H1 (cell line): Measurements from ENCODE around the gene FADD. TPM values are rescaled to one million over a fixed set of nuclear protein-coding genes. Genes with fewer than 3 reads are reported as not detected.

ENCODE experiments used
- CTCF ChIA-PET: fragments of 300-600 bp; sonication (Branson Sonifier 250); formaldehyde crosslinking; loops from one replicate; lab custom pipeline; 2021; ENCODE audit not compliant: partially characterized antibody; lab: Charles Lee
- POLR2A ChIA-PET: fragments of 300-600 bp; sonication (Branson Sonifier 250); formaldehyde crosslinking; loops from one replicate; lab custom pipeline; 2021; ENCODE audit warnings: inconsistent platforms; ENCODE audit not compliant: partially characterized antibody; lab: Charles Lee
- DNase-seq, 2 experiments: peaks; one replicate each; pipeline versions ENCODE4 v3.0.0 to v3.0.0-alpha.2; 2010 to 2022; ENCODE audit warnings: low spot score in 2 of 2, low read depth in 1 of 2, mixed read lengths in 1 of 2
- FAIRE-seq: peaks from 2 replicates; lab custom pipeline; 2011; peaks lifted over from hg19 to GRCh38; lab: Jason Lieb, UNC
- H2AFZ ChIP-seq: 2 replicates; pipeline ENCODE4 v1.8.1; 2012; ENCODE audit warnings: low read length, inconsistent platforms
- H2AK5ac ChIP-seq: 2 replicates; pipeline ENCODE4 v1.6.1; 2013; ENCODE audit warnings: low read depth, low read length
- H2BK120ac ChIP-seq: replicated peaks from 2 replicates; pipeline ENCODE3; 2013; ENCODE audit warnings: low read depth, low read length, inconsistent platforms
- H2BK12ac ChIP-seq: 2 replicates; pipeline ENCODE4 v1.6.1; 2013; ENCODE audit warnings: low read depth, low read length
- H2BK15ac ChIP-seq: 2 replicates; pipeline ENCODE4 v1.6.1; 2013; ENCODE audit warnings: low read length
- H2BK20ac ChIP-seq: 2 replicates; pipeline ENCODE4 v1.6.1; 2013; ENCODE audit warnings: low read length
- H2BK5ac ChIP-seq: 2 replicates; pipeline ENCODE4 v1.6.1; 2013; ENCODE audit warnings: low read depth, low read length
- H3K14ac ChIP-seq: 2 replicates; pipeline ENCODE4 v1.6.1; 2013; ENCODE audit warnings: inconsistent platforms; ENCODE audit not compliant: insufficient read length
- H3K18ac ChIP-seq: 2 replicates; pipeline ENCODE4 v1.6.1; 2013; ENCODE audit warnings: low read length; ENCODE audit errors: extremely low read depth
- H3K23ac ChIP-seq: 2 replicates; pipeline ENCODE4 v1.6.1; 2013; ENCODE audit warnings: inconsistent platforms; ENCODE audit not compliant: insufficient read length
- H3K23me2 ChIP-seq: 2 replicates; pipeline ENCODE4 v1.6.1; 2013; ENCODE audit warnings: low read depth, low read length
- H3K27ac ChIP-seq: 2 replicates; pipeline ENCODE4 v1.6.1; 2011; ENCODE audit warnings: low read depth, low read length, inconsistent platforms
- H3K27me3 ChIP-seq, 4 experiments: replicated peaks in 1 of 4; 1 replicate in 1 of 4; 2 replicates in 3 of 4; pipeline versions ENCODE4 v1.6.1 to v1.8.1; 2011 to 2013; ENCODE audit warnings: low read length in 3 of 4, mild to moderate bottlenecking in 3 of 4, inconsistent platforms in 2 of 4, mixed read lengths in 2 of 4, moderate library complexity in 1 of 4; ENCODE audit not compliant: control insufficient read depth in 3 of 4, insufficient read depth in 3 of 4; ENCODE audit errors: extremely low read depth in 1 of 4
- H3K36me3 ChIP-seq, 4 experiments: 2 replicates each; pipeline versions ENCODE4 v1.6.1 to v1.8.1; 2011 to 2013; ENCODE audit warnings: mild to moderate bottlenecking in 4 of 4, low read length in 3 of 4, moderate library complexity in 2 of 4, control low read depth in 1 of 4, inconsistent platforms in 1 of 4; ENCODE audit not compliant: insufficient read depth in 4 of 4, control insufficient read depth in 2 of 4
- H3K4ac ChIP-seq: replicated peaks from 2 replicates; pipeline ENCODE3; 2013; ENCODE audit warnings: low read length, low read depth, mixed read lengths, inconsistent platforms; ENCODE audit not compliant: insufficient read length
- H3K4me1 ChIP-seq, 4 experiments: replicated peaks in 1 of 4; 1 replicate in 1 of 4; 2 replicates in 3 of 4; pipeline versions ENCODE4 v1.6.1 to v1.8.1; 2011 to 2013; ENCODE audit warnings: low read length in 3 of 4, inconsistent platforms in 2 of 4, mixed read lengths in 1 of 4; ENCODE audit not compliant: insufficient read depth in 4 of 4, control insufficient read depth in 3 of 4
- H3K4me2 ChIP-seq, 2 experiments: 2 replicates each; pipeline versions ENCODE4 v1.6.1 to v1.8.1; 2011 to 2013; ENCODE audit warnings: low read depth in 2 of 2, low read length in 2 of 2, control low read depth in 1 of 2, inconsistent platforms in 1 of 2, mild to moderate bottlenecking in 1 of 2; ENCODE audit not compliant: insufficient read depth in 1 of 2
- H3K4me3 ChIP-seq, 4 experiments: fragments of 200-600, 300-600 bp in 1 of 4; sonication (generic), shearing (Covaris generic), sonication (Bioruptor Twin) in 1 of 4; 2 replicates each; pipeline versions ENCODE4 v1.5.1 to v1.8.1; 2011 to 2016; ENCODE audit warnings: low read length in 4 of 4, low read depth in 3 of 4, control low read depth in 2 of 4, inconsistent platforms in 2 of 4, mild to moderate bottlenecking in 2 of 4, mixed read lengths in 1 of 4, moderate library complexity in 1 of 4; ENCODE audit not compliant: insufficient read depth in 2 of 4; ENCODE audit errors: extremely low read depth in 1 of 4
- H3K56ac ChIP-seq: replicated peaks from 2 replicates; pipeline ENCODE3; 2013; ENCODE audit warnings: low read depth, mild to moderate bottlenecking, mixed read lengths, low read length, inconsistent platforms; ENCODE audit not compliant: insufficient read length
- H3K79me1 ChIP-seq: 2 replicates; pipeline ENCODE4 v1.6.1; 2013; ENCODE audit warnings: low read depth, low read length, control low read depth
- H3K79me2 ChIP-seq, 2 experiments: 2 replicates each; pipeline versions ENCODE4 v1.6.1 to v1.8.1; 2012 to 2013; ENCODE audit warnings: low read length in 2 of 2, mild to moderate bottlenecking in 2 of 2, inconsistent platforms in 1 of 2; ENCODE audit not compliant: insufficient read depth in 2 of 2, control insufficient read depth in 1 of 2
- H3K9ac ChIP-seq, 4 experiments: replicated peaks in 1 of 4; 1 replicate in 1 of 4; 2 replicates in 3 of 4; pipeline versions ENCODE4 v1.6.1 to v1.8.1; 2011 to 2013; ENCODE audit warnings: low read depth in 3 of 4, low read length in 3 of 4, control low read depth in 2 of 4, mild to moderate bottlenecking in 2 of 4, moderate library complexity in 2 of 4, inconsistent platforms in 1 of 4; ENCODE audit errors: extremely low read depth in 1 of 4
- H3K9me3 ChIP-seq, 2 experiments: 2 replicates each; pipeline versions ENCODE4 v1.6.1 to v1.8.1; 2012 to 2013; ENCODE audit warnings: mild to moderate bottlenecking in 2 of 2, moderate library complexity in 2 of 2, control low read depth in 1 of 2, inconsistent platforms in 1 of 2, low read depth in 1 of 2, low read length in 1 of 2, mixed read lengths in 1 of 2; ENCODE audit not compliant: insufficient read depth in 2 of 2
- H4K20me1 ChIP-seq, 2 experiments: replicated peaks in 1 of 2; 2 replicates each; pipeline versions ENCODE3 to v1.8.1; 2011 to 2013; ENCODE audit warnings: inconsistent platforms in 2 of 2, low read length in 2 of 2, mild to moderate bottlenecking in 1 of 2; ENCODE audit not compliant: insufficient read depth in 2 of 2, control insufficient read depth in 1 of 2
- H4K5ac ChIP-seq: 2 replicates; pipeline ENCODE4 v1.6.1; 2013; ENCODE audit warnings: low read length, low read depth, mixed read lengths, inconsistent platforms; ENCODE audit not compliant: insufficient read length
- H4K8ac ChIP-seq: 2 replicates; pipeline ENCODE4 v1.8.0; 2013; ENCODE audit warnings: mild to moderate bottlenecking, moderate library complexity, low read length, inconsistent platforms; ENCODE audit not compliant: insufficient read depth; ENCODE audit errors: extremely low read depth
- H4K91ac ChIP-seq: replicated peaks from 2 replicates; pipeline ENCODE3; 2013; ENCODE audit warnings: low read length, mixed read lengths, inconsistent platforms; ENCODE audit not compliant: insufficient read length
- TAF1 ChIP-seq: IDR thresholded peaks from 2 replicates; pipeline ENCODE4 v1.6.1; 2011; ENCODE audit warnings: mild to moderate bottlenecking, low read depth, low read length
- WGBS, 2 experiments: shearing (Covaris generic) in 1 of 2; methylation state at CpG; one replicate each; pipeline versions ENCODE4 v1.1.6 to v1.1.7; 2013 to 2015; ENCODE audit warnings: low lambda C conversion rate in 2 of 2, mixed read lengths in 2 of 2, inconsistent platforms in 1 of 2, low coverage in 1 of 2, missing lambda C conversion rate in 1 of 2; ENCODE audit not compliant: insufficient replicate concordance in 2 of 2, insufficient coverage in 1 of 2, insufficient read length in 1 of 2; ENCODE audit errors: extremely low coverage in 1 of 2, missing lambda C conversion rate in 1 of 2; 5-methylcytosine and 5-hydroxymethylcytosine counted together
- polyA plus RNA-seq, 7 experiments: library from polyadenylated mRNA; depleted of rRNA in 3 of 7; stranded (reverse) in 5 of 7; unstranded in 2 of 7; fragments of >200 nt in 5 of 7; fragments of 200-250 nt in 2 of 7; gene quantifications; 1 replicate in 5 of 7; 2 replicates in 1 of 7; 4 replicates in 1 of 7; pipeline versions ENCODE4 v1.2.1 to v1.2.3, GENCODE V29; 2011 to 2013; ENCODE audit warnings: missing spikeins in 2 of 7, mixed read lengths in 2 of 7
- total RNA-seq: library from RNA; stranded (reverse); fragmentation: NEBNext Ultra II Directional; extraction: Animal tissue kit (Norgen Biotek cat#: 25700); gene quantifications from 2 replicates; pipeline ENCODE4 v1.2.1, GENCODE V29; 2021

The FADD gene
- total and polyA plus RNA-seq, 2 of the 8 experiments (the other 6 are each of a cell fraction or from before 2014, with no cell fraction given): 29.0 to 43.9 TPM

DNA sequence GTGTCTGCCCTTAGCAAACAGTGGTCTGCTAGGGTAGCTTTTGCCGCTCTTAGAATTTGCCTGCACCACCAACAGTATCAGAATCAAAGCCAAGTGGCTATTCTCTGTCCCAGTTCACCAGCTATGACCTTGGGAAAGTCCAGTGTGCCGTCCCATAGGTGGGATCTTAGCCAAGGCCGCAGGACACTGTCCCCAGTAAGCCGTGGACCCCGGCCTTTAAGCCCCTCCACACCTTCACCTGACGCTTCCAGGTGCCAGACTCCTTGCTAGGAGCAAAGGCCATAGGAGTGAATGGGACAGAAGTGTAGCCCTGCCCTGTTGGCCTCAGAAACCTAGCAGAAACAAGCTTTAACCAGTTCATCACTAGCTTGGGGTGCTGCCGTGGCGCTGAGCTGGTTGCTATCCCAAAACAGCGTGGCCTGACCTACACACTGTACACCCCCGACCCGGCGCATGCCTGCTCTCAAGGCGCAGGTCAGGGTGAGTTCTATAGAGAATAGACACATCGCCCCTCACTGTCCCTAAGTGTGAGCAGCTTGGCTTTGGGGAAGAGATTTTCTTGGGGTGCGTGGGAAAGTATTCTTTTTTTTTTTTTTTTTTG lies 4.5 kb downstream of the FADD start:
- Histone ChIP-seq H3K79me1 (peaks cover 6% of the 10 kb centered on the region; the same call in 1 of the 2 replicates), H3K27ac (no peak overlapping the region), H4K91ac (no peak overlapping the region), H3K36me3 (peaks cover 10 to 21% (median 15%) of the 10 kb centered on the region in 4 experiments), H3K4me2 (no peak overlapping the region), H3K4me1 (peaks cover 10 to 18% (median 13%) of the 10 kb centered on the region in 4 experiments), H3K9ac (no peak overlapping the region), H3K27me3 (no peaks in the 10 kb centered on the region), H3K23me2 (peaks cover 10% of the 10 kb centered on the region), H2AFZ (no peak overlapping the region), H3K56ac (no peak overlapping the region), H2AK5ac (no peak overlapping the region), H2BK120ac (no peak overlapping the region), H3K4ac (no peak overlapping the region), H3K9me3 (no peaks in the 10 kb centered on the region), H4K5ac (no peak overlapping the region), H4K8ac (no peak overlapping the region), H3K79me2 (peaks cover 9 to 39% of the 10 kb centered on the region in 2 experiments), H2BK15ac (no peak overlapping the region), H3K23ac (no peak overlapping the region), H3K14ac (no peak overlapping the region), H3K18ac (no peak overlapping the region), H3K4me3 (no peak overlapping the region), H2BK5ac (peak overlapping the region; percentile 44), H4K20me1 (peaks cover 21 to 31% of the 10 kb centered on the region in 2 experiments), H2BK12ac (no peak overlapping the region), H2BK20ac (no peak overlapping the region)
- WGBS, 2 experiments: 85% methylated on average over 15 of the region's 15 CpGs; no CpG with 5 or more reads in 1 of the 2 experiments
- DNase-seq (no peak), FAIRE-seq (no peak)
- ChIA-PET CTCF (interaction anchor here (0.7 to 1.5 kb wide), 5 partner anchors 11 to 1254 kb away, joined by 3 to 7 read pairs (median 4); no protein-coding TSS in a partner anchor), POLR2A (interaction anchor here (1.5 kb wide), 1 partner anchor 19 kb away, joined by 5 read pairs; no protein-coding TSS in a partner anchor)
- no peak for TF ChIP-seq TAF1
